OCI-LY1 (cell line): ENCODE data around the gene SEPTIN10.

Source experiments
- CTCF ChIP-seq: fragments of 200-600 bp; sonication (generic), shearing (Covaris generic); IDR thresholded peaks from 2 replicates; pipeline ENCODE4 v1.5.1; 2017; ENCODE audit warnings: mild to moderate bottlenecking, antibody characterized with exemption, low read length, moderate library complexity, mixed read lengths
- EZH2 ChIP-seq: fragments of 200-600 bp; sonication (generic), shearing (Covaris generic); IDR thresholded peaks from 2 replicates; pipeline ENCODE4 v1.8.0; 2017; ENCODE audit warnings: borderline replicate concordance, mixed run types, mild to moderate bottlenecking, antibody characterized with exemption, low read length, moderate library complexity, mixed read lengths

GRCh38 chr2:109604597-109604996, 9.2 kb downstream of the SEPTIN10 start:
- no peak for TF ChIP-seq CTCF
- no peak for TF ChIP-seq EZH2
